Activated T-cell treated with anti-CD3 and anti-CD28 coated beads for 24 hours (primary cell): ENCODE measurements around the gene PARD6B.
"Not testable (repeated sequence)": the region's sequence is repeated elsewhere in the genome, so short reads cannot be mapped to it uniquely, and the experiment has no call there.

Experiments
- DNase-seq: peaks from one replicate; pipeline ENCODE4 v3.0.0-alpha.2; 2020; ENCODE audit warnings: low read depth

Gene PARD6B

DNA sequence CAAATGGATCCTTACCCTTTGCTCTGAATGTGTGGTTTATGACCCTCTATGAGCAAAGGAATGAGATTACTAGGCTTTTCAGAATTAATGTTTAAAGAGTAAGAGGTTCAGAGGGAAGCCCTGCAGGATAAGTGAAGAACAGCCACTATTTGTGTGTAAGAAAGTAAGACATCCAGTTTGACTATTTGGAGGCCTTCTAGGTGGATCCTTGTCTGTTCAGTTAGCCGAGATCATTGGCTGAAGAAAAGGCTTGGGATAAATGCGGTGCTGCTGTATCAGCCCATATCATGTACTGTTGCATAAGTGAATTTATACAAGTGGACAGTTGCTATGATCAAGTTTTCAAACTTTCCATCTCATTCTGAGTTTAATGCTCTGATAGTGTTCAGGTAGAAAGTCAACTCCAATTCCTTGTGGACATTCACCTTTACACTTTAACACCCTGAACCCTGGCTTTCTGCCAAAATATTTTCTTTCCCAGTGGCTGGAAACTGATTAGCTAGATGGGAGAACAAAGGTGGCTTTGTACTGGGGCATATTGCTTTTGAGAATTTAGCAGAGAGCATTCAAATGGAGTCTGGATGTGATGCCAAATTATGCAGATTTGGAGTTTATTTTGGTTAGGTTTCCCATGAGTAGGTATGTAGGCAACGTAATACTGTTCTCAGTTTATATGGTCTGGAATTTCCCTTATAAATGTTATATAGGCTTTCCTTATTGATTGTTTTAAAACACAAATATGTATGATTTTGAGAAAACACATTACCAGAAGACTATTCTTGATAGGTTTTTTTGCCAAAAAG, 15.0 kb downstream of the PARD6B start:
- DNase-seq: no peak

DNA sequence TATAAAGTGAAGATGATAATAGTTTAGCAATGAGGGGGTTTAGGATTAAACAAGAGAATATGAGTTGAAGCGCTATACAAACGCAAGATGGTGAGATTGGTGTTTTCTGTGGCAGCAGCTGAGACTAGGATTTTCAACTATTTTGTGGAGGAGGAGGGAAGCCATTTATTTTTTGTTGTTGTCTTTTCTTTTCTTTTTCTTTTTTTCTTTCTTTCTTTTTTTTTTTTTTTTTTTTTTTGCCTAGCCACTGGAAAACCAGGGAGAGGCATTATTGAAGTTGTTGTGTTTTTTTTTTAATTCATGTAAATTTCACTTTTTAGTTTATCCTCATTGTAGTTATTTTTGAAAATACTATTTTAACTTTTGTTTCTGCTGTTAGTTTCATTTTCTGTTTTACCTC, 15.9 kb downstream of the PARD6B start:
- no peak for DNase-seq

DNA sequence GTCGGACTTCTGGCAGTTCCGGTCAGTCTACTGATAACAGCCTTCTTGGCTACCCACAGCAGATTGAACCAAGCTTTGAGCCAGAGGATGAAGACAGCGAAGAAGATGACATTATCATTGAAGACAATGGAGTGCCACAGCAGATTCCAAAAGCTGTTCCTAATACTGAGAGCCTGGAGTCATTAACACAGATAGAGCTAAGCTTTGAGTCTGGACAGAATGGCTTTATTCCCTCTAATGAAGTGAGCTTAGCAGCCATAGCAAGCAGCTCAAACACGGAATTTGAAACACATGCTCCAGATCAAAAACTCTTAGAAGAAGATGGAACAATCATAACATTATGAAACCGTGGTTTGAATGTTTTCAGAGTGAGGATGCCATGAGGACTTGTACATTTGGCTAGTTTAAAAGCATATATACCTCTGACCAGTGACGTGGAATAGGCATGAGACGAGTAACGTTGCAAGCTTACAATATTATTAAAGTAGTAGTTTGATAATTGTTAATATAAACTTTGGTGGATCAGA, 18.8 kb downstream of the PARD6B start:
- DNase-seq: no peak

DNA sequence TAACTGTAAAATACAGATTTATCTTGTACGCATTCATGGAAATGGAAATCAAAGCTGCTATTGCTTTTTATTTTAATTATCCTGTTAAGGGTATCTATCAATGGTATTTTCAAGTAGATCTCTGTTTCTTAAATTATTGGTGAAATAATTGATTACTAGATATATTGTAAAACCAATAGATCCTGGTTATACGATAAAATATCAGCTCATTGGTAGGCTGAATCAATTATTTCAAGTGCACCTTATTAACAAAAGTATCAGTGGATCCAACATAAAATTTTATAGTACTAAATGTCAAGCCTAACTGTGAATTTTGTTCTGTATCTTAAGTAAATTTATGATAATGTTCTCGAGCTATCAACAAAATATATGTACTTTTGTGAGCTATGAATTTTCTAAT, 21.8 kb downstream of the PARD6B start:
- no peak for DNase-seq

DNA sequence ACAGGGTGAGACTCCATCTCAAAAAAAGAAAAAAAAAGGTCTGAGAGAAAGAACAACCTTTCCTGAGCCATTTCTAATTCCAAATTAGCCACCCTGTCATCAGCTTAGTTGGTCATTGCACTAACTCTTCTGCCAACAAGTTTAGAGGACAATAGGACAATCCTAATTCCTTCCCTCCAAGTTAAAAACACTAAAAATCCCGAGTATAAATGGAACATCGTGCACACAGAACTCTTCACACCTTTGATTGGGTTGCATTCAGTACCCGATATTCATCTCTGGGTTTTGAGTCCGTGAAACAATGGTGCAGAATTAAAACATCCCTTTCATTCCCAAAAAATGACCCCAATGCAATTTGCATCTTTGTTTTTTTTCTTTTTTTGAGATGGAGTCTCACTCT, 23.0 kb downstream of the PARD6B start:
- DNase-seq: no peak

DNA sequence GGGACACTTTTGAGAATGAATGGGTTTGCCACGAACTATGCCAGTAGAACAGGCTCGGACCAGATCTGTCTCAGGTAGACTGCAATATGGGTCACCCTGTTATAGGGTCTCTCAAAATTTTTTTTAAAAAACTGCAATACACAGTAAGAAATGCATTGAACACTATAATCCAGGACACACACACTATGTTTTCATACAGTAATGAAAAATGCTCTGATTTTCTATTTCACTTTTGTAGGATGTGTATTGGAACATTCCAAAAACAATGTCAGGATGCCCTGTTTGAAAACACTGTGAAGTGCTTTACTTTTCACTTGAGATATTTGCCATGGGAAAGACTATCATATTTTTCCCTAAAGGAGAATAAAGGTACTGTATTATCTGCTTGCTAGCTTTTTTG, 25.1 kb downstream of the PARD6B start:
- DNase-seq: no peak

DNA sequence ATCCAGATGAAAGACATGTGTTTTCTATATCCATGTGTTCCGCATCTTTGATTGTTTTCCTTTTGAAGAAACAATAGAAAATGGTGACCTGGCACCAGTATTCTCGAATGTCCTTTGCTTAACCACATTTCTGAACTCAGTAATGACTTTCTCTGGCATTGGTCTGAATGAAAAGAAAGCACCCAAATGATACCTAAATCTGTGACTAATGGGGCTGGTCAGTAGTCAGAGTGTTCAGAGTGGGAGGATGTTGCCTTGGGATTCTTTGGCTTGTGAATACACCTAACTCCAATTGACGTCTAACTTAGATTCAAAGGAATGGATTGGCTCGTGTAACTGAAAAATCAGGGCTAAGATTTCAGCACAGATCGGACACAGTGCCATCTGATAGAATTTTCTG, 27.1 kb downstream of the PARD6B start:
- DNase-seq: no peak

DNA sequence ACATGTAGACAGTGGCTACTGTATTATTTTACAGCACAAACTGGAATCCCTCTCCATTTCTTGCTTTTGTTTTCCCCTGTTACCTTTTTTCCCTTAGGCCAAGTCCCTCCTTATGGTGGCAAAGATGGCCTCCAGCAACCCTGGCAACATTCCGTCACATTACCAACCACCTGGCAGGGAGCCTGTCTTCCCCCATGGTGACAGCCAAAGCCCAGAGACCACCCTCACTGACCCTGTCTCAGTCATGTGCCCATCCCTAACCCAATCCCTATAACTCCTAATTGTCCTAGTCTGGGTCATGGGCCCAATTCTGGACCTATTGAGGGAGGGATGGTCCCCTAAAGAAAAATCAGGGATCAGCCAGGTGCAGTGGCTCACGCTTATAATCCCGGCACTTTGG, 27.6 kb downstream of the PARD6B start:
- no peak for DNase-seq

DNA sequence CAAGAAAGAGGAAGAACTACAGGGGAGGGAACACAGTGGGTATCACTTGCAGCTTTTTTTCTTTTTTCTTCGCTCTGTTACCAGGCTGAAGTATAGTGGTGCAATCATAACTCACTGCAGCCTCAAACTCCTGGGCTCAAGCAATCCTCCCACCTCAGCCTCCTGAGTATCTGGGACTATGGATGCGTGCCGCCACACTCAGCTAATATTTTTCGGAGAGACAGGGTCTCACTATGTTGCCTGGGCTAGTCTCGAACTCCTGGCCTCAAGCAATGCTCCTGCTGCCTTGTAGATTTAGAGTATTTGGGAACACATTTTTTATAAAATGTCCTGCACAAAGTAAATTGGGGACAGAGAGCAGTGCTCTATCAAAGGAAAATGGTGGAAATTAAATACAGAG, 28.3 kb downstream of the PARD6B start:
- DNase-seq: no peak

DNA sequence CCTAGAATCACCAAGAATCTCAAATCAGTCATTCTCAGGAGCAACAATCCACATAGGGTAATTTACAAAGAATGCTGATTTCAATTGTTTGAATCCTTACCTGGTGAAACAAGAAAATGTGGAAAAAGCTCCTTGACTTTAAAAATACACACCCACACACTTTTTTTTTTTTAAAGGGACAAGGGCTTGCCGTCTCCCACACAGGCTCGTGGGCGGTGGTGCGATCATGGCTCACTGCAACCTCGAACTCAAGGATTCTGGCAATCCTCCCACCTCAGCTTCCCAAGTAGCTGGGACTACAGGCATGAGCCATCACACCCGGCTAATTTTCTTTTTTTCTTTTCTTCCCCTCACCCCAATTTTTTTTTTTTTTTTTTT, 30.7 kb downstream of the PARD6B start:
- DNase-seq: no peak

DNA sequence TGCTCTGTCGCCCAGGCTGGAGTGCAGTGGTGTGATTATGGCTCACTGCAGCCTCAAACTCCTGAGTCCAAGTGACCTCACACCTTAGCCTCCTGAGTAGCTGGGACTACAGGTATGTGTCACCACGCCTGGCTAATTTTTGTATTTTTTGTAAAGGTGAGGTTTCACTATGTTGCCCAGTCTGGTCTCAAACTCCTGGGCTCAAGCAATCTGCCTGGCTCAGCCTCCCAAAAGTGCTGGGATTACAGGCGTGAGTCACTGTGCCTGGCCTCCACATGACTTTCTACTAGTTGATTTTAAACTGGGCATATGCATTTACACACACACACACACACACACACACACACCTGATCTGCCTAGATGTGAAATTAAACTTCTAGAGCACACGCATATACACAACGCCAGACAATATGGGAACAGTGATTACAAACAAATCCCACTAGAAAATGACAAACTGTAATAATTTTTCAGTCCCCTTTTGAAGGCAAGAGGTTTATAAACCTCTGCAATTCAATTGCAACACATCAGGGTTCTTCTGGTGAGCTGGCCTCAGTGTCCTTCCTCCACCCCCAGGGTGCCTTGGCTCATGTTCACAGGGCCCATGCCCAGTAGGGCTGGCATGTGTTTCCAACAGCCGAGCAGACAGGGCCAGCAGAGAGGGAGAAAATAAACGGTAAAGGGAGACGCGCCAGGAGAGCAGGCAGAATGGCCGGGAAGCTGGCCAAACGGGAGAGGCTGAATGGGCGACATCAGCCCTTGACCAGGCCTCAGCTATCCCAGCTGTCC, 31.2 kb downstream of the PARD6B start:
- no peak for DNase-seq

DNA sequence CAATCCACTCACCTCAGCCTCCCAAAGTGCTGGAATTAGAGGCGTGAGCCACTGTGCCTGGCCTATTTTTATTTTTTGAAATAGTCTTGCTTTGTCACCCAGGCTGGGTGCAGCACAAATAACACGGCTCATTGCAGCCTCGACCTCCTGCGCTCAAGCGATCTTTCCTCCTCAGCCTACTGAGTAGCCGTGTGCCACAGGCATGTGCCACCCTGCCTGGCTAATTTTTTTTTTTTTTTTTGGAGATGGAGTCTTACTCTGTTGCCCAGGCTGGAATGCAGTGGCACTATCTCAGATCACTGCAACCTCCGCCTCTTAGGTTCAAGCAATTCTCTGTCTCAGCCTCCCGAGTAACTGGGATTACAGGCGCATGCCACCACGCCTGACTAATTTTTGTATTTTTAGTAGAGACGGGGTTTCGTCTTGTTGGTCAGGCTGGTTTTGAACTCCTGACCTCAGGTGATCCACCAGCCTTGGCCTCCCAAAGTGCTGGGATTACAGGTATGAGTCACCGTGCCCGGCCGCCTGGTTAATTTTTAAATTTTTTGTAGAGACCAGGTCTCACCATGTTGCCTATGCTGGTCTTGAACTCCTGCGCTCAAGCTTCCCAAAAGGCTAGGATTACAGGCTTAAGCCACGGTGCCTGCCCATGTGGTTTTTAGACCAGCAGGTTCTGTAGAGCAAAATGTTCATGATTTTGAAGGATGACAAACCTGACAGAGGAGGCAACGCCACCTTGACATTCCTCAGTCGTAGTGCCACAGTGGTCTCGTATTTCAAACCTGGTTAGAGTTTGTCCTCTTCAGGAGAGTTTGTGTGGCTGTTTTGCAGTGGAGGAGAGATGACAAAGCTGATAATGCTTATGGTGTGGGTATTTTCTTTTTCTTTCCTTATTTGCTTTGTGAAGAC, 32.4 kb downstream of the PARD6B start:
- DNase-seq: not testable (repeated sequence)

DNA sequence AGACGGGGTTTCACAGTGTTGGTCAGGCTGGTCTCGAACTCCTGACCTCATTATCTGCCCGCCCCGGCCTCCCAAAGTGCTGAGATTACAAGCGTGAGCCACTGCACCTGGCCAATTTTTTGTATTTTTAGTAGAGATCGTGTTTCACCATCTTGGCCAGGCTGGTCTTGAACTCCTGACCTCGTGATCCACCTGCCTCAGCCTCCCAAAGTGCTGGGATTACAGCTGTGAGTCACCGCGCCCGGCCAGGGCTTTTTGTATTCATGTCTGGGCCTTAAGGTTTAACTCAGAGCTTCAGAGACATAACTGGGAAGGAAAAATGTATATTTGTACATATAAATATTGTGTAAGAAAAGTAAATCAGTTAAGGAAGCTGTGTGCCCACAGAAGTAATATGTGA, 33.9 kb downstream of the PARD6B start:
- not testable (repeated sequence) for DNase-seq

DNA sequence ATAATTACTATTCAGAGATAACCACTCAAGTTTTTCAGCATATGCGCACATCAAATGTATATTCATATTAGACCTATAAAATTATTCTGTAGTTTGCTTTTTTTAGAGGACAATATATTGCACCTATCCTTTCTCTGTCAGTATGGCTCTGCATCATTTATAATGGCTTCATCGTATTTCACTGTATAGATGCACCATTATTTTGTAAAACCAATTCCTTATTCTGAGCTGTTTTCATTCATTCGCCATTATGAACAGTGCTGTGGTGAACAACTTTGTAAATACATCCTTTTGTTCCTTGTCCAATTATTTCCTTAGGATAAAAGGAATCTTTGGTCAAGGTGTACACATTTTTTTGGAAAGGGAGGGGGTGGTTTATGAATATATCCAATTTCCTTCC, 34.3 kb downstream of the PARD6B start:
- no peak for DNase-seq

DNA sequence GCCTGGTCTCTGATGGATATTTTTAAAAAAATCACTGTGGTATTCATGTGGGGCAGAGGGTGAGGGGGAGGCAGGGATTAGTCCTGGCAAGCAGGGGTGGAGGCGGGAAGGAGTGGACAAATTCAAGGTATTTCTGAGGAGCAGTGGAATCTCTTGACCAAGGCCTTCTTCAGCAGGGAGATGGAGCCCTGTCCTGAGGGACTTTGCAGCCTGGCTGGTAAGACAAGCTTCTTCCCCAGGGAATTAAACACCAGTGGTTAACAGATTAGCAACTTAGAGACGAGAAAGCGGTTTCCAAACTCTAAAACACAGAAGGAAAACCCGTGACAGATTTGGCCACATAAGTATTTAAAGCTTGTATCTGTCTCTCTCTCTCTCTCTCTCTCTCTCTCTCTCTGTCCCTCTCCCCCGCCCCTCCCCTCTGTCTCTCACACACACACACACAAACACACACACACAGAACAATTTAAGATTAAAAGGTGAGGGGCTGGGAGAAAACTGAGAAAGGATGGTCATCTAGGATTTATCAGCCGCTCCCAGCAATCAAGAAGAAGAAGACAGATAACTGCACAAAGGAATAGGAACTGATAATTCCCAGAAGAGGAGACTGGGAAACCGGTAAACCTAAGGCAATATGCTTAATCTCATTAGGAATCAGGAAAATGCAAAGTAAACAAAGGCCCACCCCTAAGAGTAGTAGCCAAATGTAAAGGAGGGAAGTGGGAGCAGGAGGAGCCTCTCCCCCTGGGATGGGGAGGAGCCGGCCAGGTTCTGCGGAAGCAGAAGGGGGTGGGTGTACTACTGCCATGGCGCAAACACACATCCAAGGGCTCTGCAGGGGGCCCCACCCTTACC, 35.8 kb downstream of the PARD6B start:
- not testable (repeated sequence) for DNase-seq

DNA sequence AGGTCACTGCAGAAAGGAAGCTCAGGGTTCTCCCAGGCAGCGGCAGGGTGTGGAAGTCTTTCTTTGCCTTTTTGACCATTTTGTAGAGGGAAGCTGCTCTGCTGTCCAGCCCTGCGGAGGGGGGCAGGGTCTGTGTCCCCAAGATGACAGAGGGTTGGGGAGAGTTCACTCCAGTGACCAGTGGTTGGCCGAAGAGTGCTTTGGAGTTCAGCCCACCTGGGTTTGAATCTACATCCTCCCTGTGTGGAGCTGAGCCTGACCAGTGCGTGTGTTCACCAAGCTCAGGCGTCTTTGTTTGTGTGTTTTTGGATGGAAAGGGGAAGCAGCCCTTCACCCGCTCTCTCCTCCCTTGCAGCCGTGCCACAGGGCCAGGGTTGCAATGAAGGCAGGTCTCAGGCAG, 37.6 kb downstream of the PARD6B start:
- DNase-seq: not testable (repeated sequence)

DNA sequence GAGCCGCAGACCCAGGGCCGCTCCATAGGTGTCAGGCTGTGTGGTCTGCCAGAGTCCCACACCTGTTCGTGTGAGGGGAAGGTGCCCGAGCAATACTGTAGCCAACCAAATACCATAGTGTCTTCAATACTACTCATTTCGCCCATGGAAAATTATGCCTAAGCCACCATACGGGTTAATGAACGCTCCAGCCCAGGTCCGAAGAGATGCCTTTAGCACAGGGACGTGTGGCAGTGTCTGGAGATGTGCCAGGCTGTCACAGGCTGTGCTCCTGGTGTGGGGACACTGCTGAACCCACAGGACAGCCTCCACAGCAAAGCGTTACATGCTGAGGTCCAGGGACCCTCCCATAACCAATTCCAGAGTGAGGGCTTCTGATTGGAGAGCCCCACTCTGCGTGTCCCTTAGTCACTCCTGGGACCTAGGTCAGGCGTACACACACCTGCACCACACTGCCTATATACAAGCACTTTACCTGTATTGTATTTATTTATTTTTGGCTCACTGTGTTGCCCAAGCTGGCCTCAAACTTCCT, 38.2 kb downstream of the PARD6B start:
- not testable (repeated sequence) for DNase-seq

DNA sequence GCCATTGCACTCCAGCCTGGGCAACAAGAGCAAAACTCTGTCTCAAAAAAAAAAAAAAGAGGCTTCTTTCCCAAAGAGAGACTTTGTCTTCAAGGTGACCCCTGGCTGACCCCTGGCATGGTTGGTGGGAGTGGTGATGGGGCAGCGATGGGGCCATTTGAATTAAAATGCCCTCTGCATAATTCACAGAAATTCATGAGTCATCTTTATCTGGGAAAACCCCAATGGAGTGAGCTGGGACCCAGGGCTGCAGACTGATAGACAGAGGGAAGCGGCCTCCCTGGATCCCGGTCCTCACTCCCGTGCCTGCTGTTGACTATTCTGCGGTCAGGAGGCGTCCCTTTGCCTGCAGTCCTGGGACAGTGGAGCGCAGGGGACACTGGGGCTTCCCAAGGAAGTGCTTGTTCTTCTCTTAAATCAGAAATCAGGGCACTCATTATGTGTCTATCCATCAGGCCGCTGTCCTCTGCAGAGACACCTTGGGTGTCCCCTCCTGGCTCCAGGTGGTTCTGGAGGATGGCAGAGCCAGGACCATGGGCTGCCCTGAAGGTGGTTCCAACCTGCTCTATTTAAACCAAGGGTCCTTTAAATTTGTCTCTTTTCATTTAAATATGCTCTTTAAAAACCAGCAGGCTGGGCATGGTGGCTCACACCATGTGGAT, 40.2 kb downstream of the PARD6B start:
- not testable (repeated sequence) for DNase-seq

DNA sequence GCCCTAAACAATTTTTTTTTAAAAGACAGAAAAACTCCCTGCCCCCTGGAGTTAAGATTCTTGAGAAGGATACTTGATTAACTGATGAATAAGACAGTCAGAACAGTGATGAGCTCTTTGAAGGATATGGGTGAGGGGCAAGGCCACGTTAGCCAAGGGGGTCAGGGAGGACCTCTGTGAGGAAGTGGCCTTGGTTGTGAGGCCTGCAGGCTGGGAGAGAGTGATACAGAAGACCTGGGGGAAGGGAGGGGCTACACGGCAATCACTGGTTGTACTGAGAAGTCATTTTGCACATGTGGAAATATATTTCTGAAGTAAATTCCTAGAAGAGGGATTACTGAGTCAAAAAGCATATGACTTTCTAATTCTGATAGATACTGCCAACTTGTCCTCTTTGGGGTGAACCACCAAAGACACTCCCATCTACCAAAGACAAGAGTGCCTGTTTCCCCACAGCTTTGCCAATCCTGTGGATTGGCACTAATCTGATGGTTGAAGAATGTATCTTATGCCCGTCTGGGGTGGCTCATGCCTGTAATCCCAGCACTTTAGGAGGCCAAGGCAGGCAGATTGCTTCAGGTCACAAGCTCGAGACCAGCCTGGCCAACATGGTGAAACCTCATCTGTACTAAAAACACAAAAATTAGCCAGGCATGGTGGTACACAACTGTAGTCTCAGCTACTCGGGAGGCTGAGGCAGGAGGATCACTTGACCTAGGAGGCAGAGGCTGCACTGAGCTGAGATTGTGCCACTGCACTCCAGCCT, 41.2 kb downstream of the PARD6B start:
- no peak for DNase-seq

DNA sequence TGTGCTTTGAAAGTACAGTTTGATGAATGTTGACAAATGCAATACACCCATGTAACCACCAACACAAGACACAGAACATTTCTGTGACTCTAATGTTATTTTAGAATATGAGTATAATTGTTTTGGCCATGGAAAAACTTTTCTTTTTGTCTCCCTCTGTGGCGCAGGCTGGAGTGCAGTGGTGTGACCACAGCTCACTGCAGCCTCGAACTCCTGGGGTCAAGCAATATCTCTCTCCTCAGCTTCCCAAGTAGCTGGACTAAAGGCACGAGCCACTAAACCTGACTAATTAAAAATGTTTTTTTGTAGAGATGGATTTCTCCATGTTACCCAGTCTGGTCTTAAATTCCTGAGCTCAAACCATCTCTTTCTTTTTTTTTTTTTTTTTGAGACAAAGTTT, 43.1 kb downstream of the PARD6B start:
- no peak for DNase-seq
